Tibial nerve (tissue), 4 donors: ENCODE results near the gene SLC37A1. TPM values are rescaled to one million over a fixed set of nuclear protein-coding genes. Genes with fewer than 3 reads are reported as not detected.

Experiments used
- DNase-seq, 2 donors: peaks; one replicate each; pipeline ENCODE4 v3.0.0-alpha.2; 2019; ENCODE audit warnings: low spot score in 2 of 2
- H3K27ac ChIP-seq, 4 donors: fragments of 200-600 bp; sonication (generic) in 3 of 4; one replicate each; pipeline ENCODE4 v1.5.1; 2017 to 2019; ENCODE audit warnings: mild to moderate bottlenecking in 1 of 4
- H3K27me3 ChIP-seq, 2 donors: fragments of 200-600 bp; sonication (generic) in 1 of 2; one replicate each; pipeline versions ENCODE4 v1.5.1 to v1.6.0; 2017 to 2019
- H3K36me3 ChIP-seq, 3 donors: fragments of 200-600 bp; sonication (generic); one replicate each; pipeline ENCODE4 v1.5.1; 2018 to 2019
- H3K4me1 ChIP-seq, 4 donors: fragments of 200-600 bp; sonication (generic) in 3 of 4; one replicate each; pipeline ENCODE4 v1.5.1; 2017 to 2019
- H3K4me3 ChIP-seq, 4 donors: fragments of 200-600 bp; sonication (generic) in 3 of 4; one replicate each; pipeline ENCODE4 v1.5.1; 2017 to 2019; ENCODE audit warnings: mild to moderate bottlenecking in 1 of 4, moderate library complexity in 1 of 4
- H3K9me3 ChIP-seq, 4 donors: fragments of 200-600 bp; sonication (generic) in 3 of 4; one replicate each; pipeline ENCODE4 v1.5.1; 2017 to 2019
- CTCF ChIP-seq, 5 experiments: fragments of 200-600 bp in 3 of 5; fragments of 450-650 bp in 2 of 5; sonication (generic) in 3 of 5; IDR thresholded peaks; one replicate each; pipeline ENCODE4 v1.5.1; 2016 to 2019; ENCODE audit warnings: antibody characterized with exemption in 5 of 5, mild to moderate bottlenecking in 3 of 5, moderate library complexity in 2 of 5
- EP300 ChIP-seq, 2 donors: sonication (generic); formaldehyde crosslinking; IDR thresholded peaks; one replicate each; pipeline ENCODE4 v1.6.1; 2017; ENCODE audit warnings: antibody characterized with exemption in 2 of 2, mild to moderate bottlenecking in 1 of 2
- POLR2A ChIP-seq, 2 donors: fragments of 450-650 bp; IDR thresholded peaks; one replicate each; pipeline ENCODE4 v1.6.1; 2017; ENCODE audit warnings: antibody characterized with exemption in 2 of 2, mild to moderate bottlenecking in 2 of 2, moderate library complexity in 2 of 2
- WGBS, 2 donors: methylation state at CpG; one replicate each; pipeline ENCODE4 v1.1.5; 2018; 5-methylcytosine and 5-hydroxymethylcytosine counted together
- total RNA-seq, 4 donors: library from RNA; depleted of rRNA; stranded (reverse); fragments of >200 nt; gene quantifications; one replicate each; pipeline ENCODE4 v1.1.0, GENCODE V29; 2016

Gene SLC37A1
- total RNA-seq, 4 donors from 2014 or later = 4.4 to 6.7 (median 5.0) TPM

- Histone ChIP-seq H3K27ac (no peak overlapping the region), H3K27me3 (no peaks in the 10 kb centered on the region), H3K4me3 (no peak overlapping the region), H3K36me3 (peaks cover 0 to 74% (median 13%) of the 10 kb centered on the region in 3 donors), H3K9me3 (no peaks in the 10 kb centered on the region), H3K4me1 (no peaks in the 10 kb centered on the region)
- 94% methylated on average over 21 to 22 of the region's 22 CpGs for WGBS, 2 donors
- TF ChIP-seq POLR2A (IDR thresholded peaks at IDR 0.05) (no peak), CTCF (IDR thresholded peaks at IDR 0.05) (no peak)
- DNase-seq = no peak
These were observed 34.3 kb downstream of the SLC37A1 start for GRCh38 chr21:42547906-42548365.

GRCh38 chr21:42548687-42549406 lies 35.2 kb downstream of the SLC37A1 start:
- no peaks in the 10 kb centered on the region for H3K4me1 ChIP-seq
- WGBS, 2 donors = 84 to 87% methylated on average over 20 to 21 of the region's 21 CpGs
- no peak overlapping the region for H3K4me3 ChIP-seq
- peaks cover 0 to 65% (median 13%) of the 10 kb centered on the region in 3 donors for H3K36me3 ChIP-seq
- no peak overlapping the region for H3K27ac ChIP-seq
- DNase-seq = no peak
- no peaks in the 10 kb centered on the region for H3K9me3 ChIP-seq
- no peaks in the 10 kb centered on the region for H3K27me3 ChIP-seq
- no peak for TF ChIP-seq EP300 (IDR thresholded peaks at IDR 0.05)
- no peak for TF ChIP-seq POLR2A (IDR thresholded peaks at IDR 0.05)

GRCh38 chr21:42550817-42551216 lies 37.2 kb downstream of the SLC37A1 start:
- peaks cover 0 to 63% (median 13%) of the 10 kb centered on the region in 3 donors for H3K36me3 ChIP-seq
- TF ChIP-seq POLR2A (IDR thresholded peaks at IDR 0.05) (no peak), EP300 (IDR thresholded peaks at IDR 0.05) (no peak), CTCF (IDR thresholded peaks at IDR 0.05) (no peak)
- WGBS, 2 donors = 72 to 83% methylated on average over 3 of the region's 3 CpGs

GRCh38 chr21:42552407-42553336 lies 39.0 kb downstream of the SLC37A1 start:
- H3K4me3 ChIP-seq = no peak overlapping the region
- DNase-seq = no peak
- H3K4me1 ChIP-seq = no peaks in the 10 kb centered on the region
- no peaks in the 10 kb centered on the region for H3K27me3 ChIP-seq
- H3K9me3 ChIP-seq = no peaks in the 10 kb centered on the region
- 83 to 87% methylated on average over 13 of the region's 13 CpGs for WGBS, 2 donors
- TF ChIP-seq CTCF (IDR thresholded peaks at IDR 0.05) = no peak
- no peak for TF ChIP-seq POLR2A (IDR thresholded peaks at IDR 0.05)
- no peak for TF ChIP-seq EP300 (IDR thresholded peaks at IDR 0.05)
- peaks cover 0 to 65% (median 5%) of the 10 kb centered on the region in 3 donors for H3K36me3 ChIP-seq
- H3K27ac ChIP-seq = no peak overlapping the region

More at GRCh38 chr21:42550817-42551216, 37.2 kb downstream of the SLC37A1 start:
- Histone ChIP-seq H3K9me3 (no peaks in the 10 kb centered on the region), H3K27me3 (no peaks in the 10 kb centered on the region), H3K4me1 (no peaks in the 10 kb centered on the region), H3K27ac (no peak overlapping the region), H3K4me3 (no peak overlapping the region)
- DNase-seq = no peak

GRCh38 chr21:42553435-42553834 lies 39.8 kb downstream of the SLC37A1 start:
- Histone ChIP-seq H3K27me3 (no peaks in the 10 kb centered on the region), H3K4me3 (no peak overlapping the region), H3K4me1 (no peaks in the 10 kb centered on the region), H3K27ac (no peak overlapping the region), H3K36me3 (peaks cover 0 to 62% (median 0%) of the 10 kb centered on the region in 3 donors), H3K9me3 (no peaks in the 10 kb centered on the region)
- TF ChIP-seq POLR2A (IDR thresholded peaks at IDR 0.05) (no peak), CTCF (IDR thresholded peaks at IDR 0.05) (no peak), EP300 (IDR thresholded peaks at IDR 0.05) (no peak)
- WGBS, 2 donors = 69 to 76% methylated on average over 3 of the region's 3 CpGs
- DNase-seq = no peak
